AG09309 (cell line): Measurements from ENCODE around the gene TALDO1.
A peak's percentile ranks its signal among the peaks of the same experiment; 100 is the strongest.
"Not testable (repeated sequence)": the region's sequence is repeated elsewhere in the genome, so short reads cannot be mapped to it uniquely, and the experiment has no call there.

Source experiments
- DNase-seq: peaks from one replicate; pipeline ENCODE4 v3.0.0-alpha.2; 2010; ENCODE audit warnings: low read depth
- H3K4me3 ChIP-seq: 2 replicates; pipeline ENCODE4 v1.5.1; 2011; ENCODE audit warnings: mild to moderate bottlenecking, low read depth, low read length, moderate library complexity; ENCODE audit not compliant: control insufficient read depth
- CTCF ChIP-seq: IDR thresholded peaks from 2 replicates; pipeline ENCODE4 v1.5.1; 2011; ENCODE audit warnings: mild to moderate bottlenecking, low read depth, low read length, inconsistent platforms; ENCODE audit not compliant: insufficient read depth, control insufficient read depth; ENCODE audit errors: missing control alignments

TALDO1 gene

DNA sequence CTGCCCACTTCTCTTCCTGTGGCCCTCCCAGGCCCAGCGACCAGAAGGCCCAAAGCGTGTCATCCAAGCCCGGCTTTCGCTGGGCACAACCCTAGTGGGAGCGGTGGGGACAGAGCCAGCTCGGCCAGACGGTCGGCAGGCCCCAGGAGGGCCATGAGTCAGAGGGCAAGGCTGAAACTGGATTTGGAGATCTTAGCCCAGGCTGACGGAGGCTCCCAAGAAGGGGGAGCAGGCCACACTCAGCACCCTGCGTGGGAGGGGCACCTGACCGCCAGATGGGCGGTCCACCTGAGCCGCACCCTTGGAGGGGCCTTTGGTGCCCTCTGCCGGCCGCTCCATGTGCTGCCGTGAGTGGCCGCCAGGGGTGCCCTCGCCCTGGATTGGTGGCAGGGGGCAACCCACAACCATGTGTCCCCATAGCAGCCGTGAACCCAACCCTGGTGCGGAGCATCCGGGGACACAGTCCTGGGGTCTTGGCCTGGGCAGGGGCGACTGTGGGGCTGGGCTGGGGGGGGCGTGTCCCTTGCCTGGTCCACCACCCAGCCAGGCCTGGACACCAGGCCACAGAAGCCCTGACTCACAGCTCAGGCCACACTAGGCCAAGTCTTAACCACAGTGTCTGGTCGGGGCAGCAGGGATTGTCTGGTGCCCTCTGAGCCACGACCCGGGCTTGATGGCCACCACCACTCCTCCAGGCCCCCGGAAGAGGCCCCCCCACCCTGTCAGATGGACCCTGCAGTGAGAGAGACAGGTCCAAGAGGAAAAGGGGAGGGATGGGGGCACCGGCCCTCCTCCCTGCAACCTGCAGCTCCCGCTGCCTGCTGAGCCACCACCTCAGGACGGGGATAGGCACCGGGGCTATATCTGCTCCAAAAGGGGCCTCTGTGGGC lies 19.2 kb upstream of the TALDO1 start:
- no peak overlapping the region for H3K4me3 ChIP-seq
- TF ChIP-seq CTCF: peak; percentile 99
- peak; percentile 70 for DNase-seq

GRCh38 chr11:728901-729491 lies 18.3 kb upstream of the TALDO1 start:
- no peak for DNase-seq
- TF ChIP-seq CTCF: no peak
- H3K4me3 ChIP-seq: no peak overlapping the region

- no peak for TF ChIP-seq CTCF
- H3K4me3 ChIP-seq: no peak overlapping the region
- no peak for DNase-seq
Observed at GRCh38 chr11:729492-730074, 17.7 kb upstream of the TALDO1 start.

DNA sequence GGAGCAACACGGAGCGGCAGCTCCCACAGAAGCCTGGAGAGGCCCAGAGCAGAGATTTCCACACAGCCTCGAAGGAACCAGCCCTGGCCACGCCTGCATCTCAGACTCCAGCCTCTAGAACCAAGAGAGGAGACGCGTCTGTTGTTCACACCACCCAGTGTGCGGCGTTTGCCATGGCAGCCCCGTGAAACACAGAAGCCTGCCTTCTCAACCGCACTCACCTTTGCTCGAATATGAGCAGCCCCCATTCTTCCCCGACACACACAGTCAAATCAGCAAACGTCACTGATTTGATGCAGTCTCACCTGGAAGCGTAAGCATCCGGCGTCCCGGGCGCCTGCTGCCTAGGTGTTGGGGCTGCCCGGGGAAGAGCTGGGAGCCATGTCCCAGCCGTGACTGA lies 14.2 kb upstream of the TALDO1 start:
- no peak overlapping the region for H3K4me3 ChIP-seq
- no peak for DNase-seq
- TF ChIP-seq CTCF: no peak

GRCh38 chr11:734541-734940 lies 12.7 kb upstream of the TALDO1 start:
- not testable (repeated sequence) for DNase-seq, H3K4me3 ChIP-seq

GRCh38 chr11:737366-737765 lies 9.9 kb upstream of the TALDO1 start:
- DNase-seq: no peak
- TF ChIP-seq CTCF: no peak
- H3K4me3 ChIP-seq: no peak overlapping the region

DNA sequence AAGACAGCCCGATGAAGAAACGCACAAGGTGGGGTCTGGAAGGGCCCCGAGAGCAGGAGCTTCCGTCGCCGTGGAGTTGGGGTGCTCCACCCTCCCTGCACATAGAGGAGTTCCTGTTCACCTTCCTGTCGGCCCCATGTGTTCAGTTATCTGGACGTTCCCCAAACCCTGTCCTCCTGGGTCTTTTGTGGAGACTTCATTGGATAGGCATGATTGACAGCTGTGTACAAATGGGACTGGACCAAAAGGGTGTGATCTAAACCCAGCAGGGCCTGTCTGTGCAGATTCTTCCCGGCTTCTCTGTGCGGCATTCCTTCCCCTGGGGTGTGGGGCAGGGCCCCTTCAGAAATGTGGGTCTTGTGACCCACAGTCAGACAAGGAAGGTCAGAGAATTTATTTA lies 9.4 kb upstream of the TALDO1 start:
- DNase-seq, H3K4me3 ChIP-seq: not testable (repeated sequence)
